ENCODE results near the gene ACTL8.

GRCh38 chr1:17873007-17873675 lies 118.0 kb downstream of the ACTL8 start:
- no peak for TF ChIP-seq POLR2AphosphoS5 (IDR thresholded peaks at IDR 0.05; ENCODE audit: low read depth, low read length)
- TF ChIP-seq TAF1 (IDR thresholded peaks at IDR 0.05; ENCODE audit: borderline replicate concordance, low read depth, low read length) = no peak
